A673 (cell line): ENCODE data around the gene EPHA10. TPM values are rescaled to one million over a fixed set of nuclear protein-coding genes. Genes with fewer than 3 reads are reported as not detected.
"Not testable (repeated sequence)": the region's sequence is repeated elsewhere in the genome, so short reads cannot be mapped to it uniquely, and the experiment has no call there.

ENCODE experiments used
- BruUV-seq: library from RNA; stranded (reverse); fragments of 400-500 nt; replicated peaks from 2 replicates; lab custom pipeline; 2021; lab: Mats Ljungman, UMichigan
- CTCF ChIA-PET: fragments of 300-600 bp; sonication (Branson Sonifier 250); formaldehyde crosslinking; loops from one replicate; lab custom pipeline; 2022; ENCODE audit warnings: antibody characterized with exemption; lab: Charles Lee
- POLR2A ChIA-PET: fragments of 300-600 bp; sonication (Branson Sonifier 250); formaldehyde crosslinking; loops from one replicate; lab custom pipeline; 2022; ENCODE audit warnings: antibody characterized with exemption; ENCODE audit not compliant: low non-redundant PET; lab: Charles Lee
- DNase-seq: peaks from one replicate; pipeline ENCODE4 v3.0.0-alpha.2; 2015; ENCODE audit warnings: low spot score
- H3K27ac ChIP-seq: fragments of 200-600 bp; sonication (generic); 2 replicates; pipeline ENCODE4 v1.5.1; 2016; ENCODE audit warnings: mixed run types, low read depth, mild to moderate bottlenecking, mixed read lengths, antibody characterized with exemption, low read length; ENCODE audit not compliant: poor library complexity, severe bottlenecking
- H3K27me3 ChIP-seq: fragments of 200-600 bp; sonication (generic); replicated peaks from 2 replicates; pipeline ENCODE4 v1.6.1; 2017; ENCODE audit warnings: mixed run types, low read depth, mild to moderate bottlenecking, mixed read lengths, antibody characterized with exemption, low read length; ENCODE audit not compliant: insufficient read depth, poor library complexity
- H3K36me3 ChIP-seq: fragments of 200-600 bp; sonication (generic); 2 replicates; pipeline ENCODE4 v1.6.1; 2016; ENCODE audit warnings: mixed run types, mild to moderate bottlenecking, mixed read lengths, antibody characterized with exemption, low read length; ENCODE audit not compliant: insufficient read depth, poor library complexity, severe bottlenecking
- H3K4me1 ChIP-seq: fragments of 200-600 bp; sonication (generic); 2 replicates; pipeline ENCODE4 v1.6.1; 2017; ENCODE audit warnings: mixed run types, mild to moderate bottlenecking, mixed read lengths, antibody characterized with exemption, low read length; ENCODE audit not compliant: insufficient read depth, poor library complexity, severe bottlenecking
- H3K4me3 ChIP-seq: fragments of 200-600 bp; sonication (generic); 2 replicates; pipeline ENCODE4 v1.5.1; 2016; ENCODE audit warnings: low read depth, mixed run types, mild to moderate bottlenecking, mixed read lengths, low read length; ENCODE audit not compliant: poor library complexity, severe bottlenecking
- H3K9me3 ChIP-seq: fragments of 200-600 bp; sonication (generic); 2 replicates; pipeline ENCODE4 v1.6.1; 2016; ENCODE audit warnings: mixed run types, low read depth, mild to moderate bottlenecking, mixed read lengths, antibody characterized with exemption, low read length; ENCODE audit not compliant: poor library complexity, severe bottlenecking
- CTCF ChIP-seq: fragments of 300-800, 200-600 bp; sonication (generic); conservative IDR thresholded peaks from 2 replicates; pipeline ENCODE4 v1.5.1; 2017; ENCODE audit warnings: low read depth, mild to moderate bottlenecking, antibody characterized with exemption, low read length, moderate library complexity, mixed read lengths
- EZH2 ChIP-seq: fragments of 200-600 bp; sonication (generic); IDR thresholded peaks from 2 replicates; pipeline ENCODE4 v1.6.1; 2017; ENCODE audit warnings: borderline replicate concordance, low read depth, mild to moderate bottlenecking, mixed read lengths, antibody characterized with exemption, low read length; ENCODE audit not compliant: poor library complexity, severe bottlenecking
- intact Hi-C: fragments of 100-400 bp; cut with micrococcal nuclease; formaldehyde crosslinking; loops from one replicate; pipeline ENCODE4 v1.10.0; 2022; ENCODE audit not compliant: unreplicated experiment
- total RNA-seq: library from RNA; stranded (reverse); gene quantifications from 2 replicates; pipeline ENCODE4 v1.2.3, GENCODE V29; 2021

The EPHA10 gene
- total RNA-seq, 1 experiment from 2014 or later, result not detected

- intact Hi-C loops, result no loop called here
- BruUV-seq, result no TSS peak
- Histone ChIP-seq H3K27ac (no peak overlapping the region), H3K4me3 (no peak overlapping the region), H3K36me3 (no peaks in the 10 kb centered on the region), H3K27me3 (peaks cover 47% of the 10 kb centered on the region), H3K9me3 (no peaks in the 10 kb centered on the region), H3K4me1 (no peaks in the 10 kb centered on the region)
- ChIA-PET POLR2A (no interaction called here), CTCF (no interaction called here)
- no peak for DNase-seq
- TF ChIP-seq EZH2, result no peak
- TF ChIP-seq CTCF, result no peak
Measured at GRCh38 chr1:37739222-37739621, 25.7 kb downstream of the EPHA10 start.

- CTCF ChIA-PET, result not testable (repeated sequence)
Measured at GRCh38 chr1:37738619-37739018, 26.3 kb downstream of the EPHA10 start.

GRCh38 chr1:37737975-37738374 is 26.9 kb downstream of the EPHA10 start:
- H3K4me3 ChIP-seq, intact Hi-C loops, H3K4me1 ChIP-seq, H3K9me3 ChIP-seq, CTCF ChIA-PET, DNase-seq, BruUV-seq, POLR2A ChIA-PET, H3K27ac ChIP-seq, H3K36me3 ChIP-seq: not testable (repeated sequence)
- peaks cover 35% of the 10 kb centered on the region for H3K27me3 ChIP-seq

More at GRCh38 chr1:37738619-37739018, 26.3 kb downstream of the EPHA10 start:
- peaks cover 41% of the 10 kb centered on the region for H3K27me3 ChIP-seq
- intact Hi-C loops, H3K27ac ChIP-seq, H3K4me3 ChIP-seq, BruUV-seq, DNase-seq, H3K4me1 ChIP-seq, POLR2A ChIA-PET, H3K36me3 ChIP-seq, H3K9me3 ChIP-seq: not testable (repeated sequence)

- Histone ChIP-seq H3K27me3 (peaks cover 24% of the 10 kb centered on the region), H3K27ac (no peak overlapping the region), H3K36me3 (no peaks in the 10 kb centered on the region), H3K4me3 (no peak overlapping the region), H3K4me1 (no peaks in the 10 kb centered on the region), H3K9me3 (no peaks in the 10 kb centered on the region)
- no peak for DNase-seq
- ChIA-PET POLR2A (no interaction called here), CTCF (interaction anchor here (0.5 to 0.6 kb wide), 2 partner anchors 30 to 132 kb away, joined by 4 to 5 read pairs; no protein-coding TSS in a partner anchor)
- TF ChIP-seq EZH2 (no peak), CTCF (no peak)
- no TSS peak for BruUV-seq
- intact Hi-C loops, result no loop called here
Measured at GRCh38 chr1:37734629-37735591, 30.0 kb downstream of the EPHA10 start.
